ENCODE measurements around the gene CDCA8.

DNA sequence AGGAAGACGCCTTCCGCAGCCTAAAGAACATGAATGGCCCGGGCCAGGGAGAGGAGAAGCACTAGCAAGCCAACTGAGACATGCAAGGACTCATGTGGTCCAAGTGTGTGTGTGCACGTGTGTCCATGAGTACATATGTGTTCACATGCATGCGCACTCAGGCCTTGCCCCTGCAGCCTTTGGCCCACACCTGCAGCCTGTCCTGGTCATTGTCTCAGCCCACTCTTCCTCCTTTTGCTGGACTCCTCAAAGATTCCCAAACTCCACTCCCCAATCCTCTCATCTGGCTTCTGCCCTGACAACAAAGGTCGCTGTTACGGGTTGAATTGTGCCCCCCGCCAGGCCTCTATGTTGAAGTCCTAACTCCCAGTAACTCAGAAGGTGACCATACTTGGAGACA, 21.9 kb downstream of the CDCA8 start:
- TF ChIP-seq, protein P1, sequence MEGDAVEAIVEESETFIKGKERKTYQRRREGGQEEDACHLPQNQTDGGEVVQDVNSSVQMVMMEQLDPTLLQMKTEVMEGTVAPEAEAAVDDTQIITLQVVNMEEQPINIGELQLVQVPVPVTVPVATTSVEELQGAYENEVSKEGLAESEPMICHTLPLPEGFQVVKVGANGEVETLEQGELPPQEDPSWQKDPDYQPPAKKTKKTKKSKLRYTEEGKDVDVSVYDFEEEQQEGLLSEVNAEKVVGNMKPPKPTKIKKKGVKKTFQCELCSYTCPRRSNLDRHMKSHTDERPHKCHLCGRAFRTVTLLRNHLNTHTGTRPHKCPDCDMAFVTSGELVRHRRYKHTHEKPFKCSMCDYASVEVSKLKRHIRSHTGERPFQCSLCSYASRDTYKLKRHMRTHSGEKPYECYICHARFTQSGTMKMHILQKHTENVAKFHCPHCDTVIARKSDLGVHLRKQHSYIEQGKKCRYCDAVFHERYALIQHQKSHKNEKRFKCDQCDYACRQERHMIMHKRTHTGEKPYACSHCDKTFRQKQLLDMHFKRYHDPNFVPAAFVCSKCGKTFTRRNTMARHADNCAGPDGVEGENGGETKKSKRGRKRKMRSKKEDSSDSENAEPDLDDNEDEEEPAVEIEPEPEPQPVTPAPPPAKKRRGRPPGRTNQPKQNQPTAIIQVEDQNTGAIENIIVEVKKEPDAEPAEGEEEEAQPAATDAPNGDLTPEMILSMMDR (IDR thresholded peaks at IDR 0.05): no peak
- TF ChIP-seq POLR2A (IDR thresholded peaks at IDR 0.05): no peak
